Activated CD4-positive, alpha-beta T cell treated with anti-CD3 and anti-CD28 coated beads, Interleukin-2, Interleukin-4, amounts not matched to agents 100 ng/mL and 50 ng/mL, durations not matched to agents 16 hours and 8 hours (primary cell): Measurements from ENCODE around the gene RAC2.
"Not testable (repeated sequence)": the region's sequence is repeated elsewhere in the genome, so short reads cannot be mapped to it uniquely, and the experiment has no call there.

Experiments
- DNase-seq: peaks from one replicate; pipeline ENCODE4 v3.0.0-alpha.2; 2020; ENCODE audit warnings: low spot score

The RAC2 gene

GRCh38 chr22:37254867-37255233 lies 10.8 kb upstream of the RAC2 start:
- DNase-seq = no peak

- DNase-seq = no peak
Measured at GRCh38 chr22:37254209-37254866, 10.3 kb upstream of the RAC2 start.

GRCh38 chr22:37253126-37253660 lies 9.1 kb upstream of the RAC2 start:
- DNase-seq = no peak

DNA sequence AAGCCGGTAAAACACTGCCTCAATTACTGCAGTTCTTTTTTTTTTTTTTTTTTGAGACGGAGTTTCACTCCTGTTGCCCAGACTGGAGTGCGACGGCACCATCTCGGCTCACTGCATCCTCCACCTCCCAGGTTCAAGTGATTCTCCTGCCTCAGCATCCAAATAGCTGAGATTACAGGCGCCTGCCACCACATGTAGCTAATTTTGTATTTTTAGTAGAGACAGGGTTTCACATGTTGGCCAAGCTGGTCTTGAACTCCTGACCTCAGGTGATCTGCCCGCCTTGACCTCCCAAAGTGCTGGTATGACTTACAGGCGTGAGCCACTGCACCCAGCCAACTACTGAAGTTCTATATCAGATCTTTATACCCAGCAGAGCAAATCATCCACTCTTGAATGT lies 7.8 kb upstream of the RAC2 start:
- not testable (repeated sequence) for DNase-seq

DNA sequence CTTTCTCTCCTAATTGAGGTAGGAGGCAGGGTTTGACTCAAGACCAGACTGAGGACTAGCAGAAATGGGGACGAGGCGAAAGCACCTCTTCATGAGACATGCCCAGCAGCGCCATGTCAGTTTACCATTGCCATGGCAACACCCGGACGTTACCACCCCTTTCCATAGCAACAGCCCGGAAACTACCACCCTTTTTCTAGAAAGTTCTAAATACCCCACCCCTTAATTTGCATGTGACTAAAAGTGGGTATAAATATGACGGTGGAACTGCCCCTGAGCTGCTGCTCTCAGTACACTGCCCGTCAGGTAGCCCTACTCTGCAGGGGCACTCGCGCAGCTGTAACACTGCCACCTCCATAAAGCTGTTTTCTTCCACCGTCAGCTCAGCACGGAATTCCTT lies 5.9 kb upstream of the RAC2 start:
- no peak for DNase-seq

DNA sequence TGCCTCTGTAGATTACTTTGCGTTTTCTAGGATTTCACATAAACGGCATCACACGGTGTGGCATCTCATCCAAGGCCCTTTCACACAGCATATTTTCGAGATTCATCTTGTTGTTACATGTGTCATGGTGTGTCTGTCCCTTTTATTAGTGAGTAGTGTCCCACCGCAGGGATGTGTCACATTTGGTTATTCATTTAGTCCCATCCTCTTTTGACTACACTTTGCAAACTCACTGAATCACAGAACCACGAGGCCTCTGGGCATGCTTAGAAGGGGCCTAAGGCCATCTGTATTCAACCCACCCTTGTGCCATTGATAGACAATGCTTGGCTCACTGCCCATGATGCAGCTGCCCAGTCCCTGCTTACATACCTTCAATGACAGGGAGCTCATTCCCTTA lies 4.2 kb upstream of the RAC2 start:
- DNase-seq = no peak

DNA sequence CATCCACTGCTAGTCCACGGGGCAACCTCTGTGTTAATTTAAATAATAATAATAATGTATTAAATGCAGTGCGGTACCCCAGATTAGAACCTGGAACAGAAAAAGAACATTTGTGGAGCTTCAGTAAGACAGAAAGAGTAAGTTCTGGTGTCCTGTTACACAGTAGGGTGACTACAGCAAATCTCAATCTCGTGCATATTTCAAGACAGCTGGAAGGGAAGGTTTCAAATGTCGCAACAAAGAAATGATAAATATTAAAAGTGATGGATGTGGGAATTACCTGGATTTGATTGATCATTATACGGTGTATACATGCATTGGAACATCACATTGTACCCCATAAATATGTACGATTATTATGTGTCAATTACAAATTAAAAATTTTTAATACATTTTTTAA lies 1.7 kb upstream of the RAC2 start:
- no peak for DNase-seq

DNA sequence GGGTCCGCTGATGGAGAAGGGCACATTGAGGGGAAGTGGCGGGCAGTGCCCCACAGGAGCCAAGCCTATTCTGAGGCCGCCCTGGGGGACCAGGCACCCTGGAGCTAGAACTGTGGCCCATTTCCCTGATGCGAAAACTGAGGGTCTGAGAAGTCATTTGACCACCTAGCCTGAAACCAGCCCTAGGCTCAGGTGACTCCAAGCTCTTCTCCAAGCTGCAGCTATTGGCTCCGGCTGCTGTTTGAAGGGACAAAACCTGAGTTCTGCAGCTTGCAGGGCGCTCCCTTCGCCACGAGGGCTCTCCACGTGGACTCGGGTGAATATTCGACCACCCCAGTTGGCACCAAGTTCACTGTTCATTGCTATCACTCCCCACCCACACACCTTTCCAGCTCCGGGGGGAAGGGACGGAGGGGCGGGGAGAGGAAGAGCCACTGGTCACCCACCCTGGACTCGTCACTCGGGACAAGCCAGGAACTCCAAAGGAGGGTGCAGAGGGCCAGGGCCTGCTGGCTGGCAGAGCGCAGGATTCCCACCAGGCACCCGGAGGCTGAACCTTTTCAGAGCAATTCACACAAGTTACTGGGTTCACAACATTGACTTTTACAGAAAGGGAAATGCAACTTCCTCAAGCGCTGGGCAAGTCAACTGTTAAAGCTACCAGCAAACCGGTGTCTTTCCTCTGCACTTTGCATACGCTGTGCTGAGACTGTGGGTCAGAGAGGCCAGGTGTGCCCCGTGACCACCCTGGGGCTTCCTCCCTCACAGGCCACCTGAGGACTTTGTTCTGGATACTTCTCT lies 1.1 kb upstream of the RAC2 start:
- DNase-seq = no peak

DNA sequence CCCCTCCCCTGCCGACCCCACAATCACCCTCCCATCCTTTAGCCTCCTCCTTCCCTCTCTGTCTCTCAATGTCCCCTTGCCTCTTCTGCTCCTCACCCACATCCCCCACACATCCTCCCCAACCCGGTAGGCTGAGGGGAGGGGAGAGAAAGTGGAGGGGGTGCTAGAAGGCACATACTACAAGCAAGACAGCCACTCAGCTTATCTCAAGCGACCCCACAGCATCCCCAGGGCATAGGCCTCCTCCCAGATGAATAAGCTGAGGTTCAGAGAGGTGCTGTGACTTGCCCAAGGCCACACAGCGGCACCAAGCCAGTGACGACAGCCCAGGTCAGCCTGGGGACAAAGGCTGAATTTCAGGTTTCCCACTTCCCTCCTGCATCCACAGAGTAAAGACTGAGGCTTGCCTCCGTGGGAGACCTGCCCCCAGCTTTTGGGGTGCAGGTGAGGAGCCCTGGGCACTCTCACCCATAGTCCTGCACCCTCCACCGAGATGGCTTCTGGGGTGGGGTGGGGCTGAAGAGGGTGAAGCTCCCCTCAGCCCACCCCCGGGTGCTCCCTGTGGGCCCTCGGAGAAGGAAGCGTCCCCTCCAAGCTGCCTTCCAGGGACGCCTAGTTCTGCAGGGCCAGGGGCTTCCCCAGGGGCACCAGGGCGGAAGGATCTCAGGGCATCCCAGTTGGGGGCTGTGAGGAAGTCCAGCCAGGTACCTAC lies 511 bp downstream of the RAC2 start:
- DNase-seq = no peak

- peak; percentile 97 for DNase-seq
Measured at GRCh38 chr22:37242395-37242918, 1.6 kb downstream of the RAC2 start.

DNA sequence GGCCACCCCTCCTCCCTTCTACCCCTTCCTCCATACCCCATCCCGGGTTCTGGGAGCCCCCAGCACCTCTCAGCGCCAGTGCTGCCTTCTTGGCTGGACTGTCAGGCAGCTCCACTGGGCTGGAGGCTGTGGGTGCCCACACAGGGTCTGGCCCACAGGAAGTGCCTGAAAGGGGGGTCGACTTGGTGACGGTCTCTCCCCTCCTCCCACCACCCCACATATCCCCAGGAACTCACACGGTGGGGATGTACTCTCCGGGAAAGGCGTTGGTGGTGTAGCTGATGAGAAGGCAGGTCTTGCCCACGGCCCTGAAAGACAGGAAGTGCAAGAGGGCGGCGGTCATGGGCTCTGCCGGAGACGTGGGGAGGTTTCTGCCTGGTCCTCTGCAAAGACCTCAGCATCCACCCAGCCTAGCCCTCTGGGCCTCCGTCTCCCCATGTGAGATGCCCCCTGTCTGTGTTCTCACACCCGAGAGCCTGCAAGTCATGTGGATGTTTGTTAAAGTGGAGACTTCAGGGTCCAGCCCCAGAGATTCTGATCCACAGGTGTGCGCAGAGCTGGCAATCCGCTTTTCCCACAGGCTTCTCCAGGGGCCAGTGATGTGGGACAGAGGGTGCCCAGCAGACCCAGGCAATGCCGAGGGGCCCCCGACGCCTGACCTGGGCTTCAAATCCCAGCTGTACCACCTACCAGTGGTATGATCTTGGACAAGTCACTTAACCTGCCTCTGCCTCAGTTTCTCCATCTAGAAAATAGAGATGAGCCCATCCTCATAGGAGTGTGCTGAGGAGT lies 2.5 kb downstream of the RAC2 start:
- DNase-seq = peak; percentile 63

DNA sequence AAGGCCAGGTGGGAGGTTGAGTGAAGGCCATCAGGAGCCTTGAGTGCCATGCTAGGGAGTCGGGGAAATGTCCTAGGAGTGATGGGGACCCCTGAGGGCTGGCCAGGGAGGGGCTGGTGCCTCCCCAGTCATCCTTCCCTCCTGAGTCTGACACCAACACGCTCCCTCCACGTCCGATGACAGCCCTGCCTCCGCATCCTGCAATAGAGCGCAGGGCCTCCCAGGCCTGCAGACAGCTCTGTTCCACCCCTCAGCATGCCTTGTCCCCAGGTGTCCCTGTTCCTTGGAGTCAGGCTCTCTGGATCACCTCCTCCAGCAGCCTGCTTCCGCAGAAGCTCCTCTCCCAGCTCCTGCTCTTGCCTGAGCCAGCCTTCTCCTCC lies 3.1 kb downstream of the RAC2 start:
- no peak for DNase-seq

DNA sequence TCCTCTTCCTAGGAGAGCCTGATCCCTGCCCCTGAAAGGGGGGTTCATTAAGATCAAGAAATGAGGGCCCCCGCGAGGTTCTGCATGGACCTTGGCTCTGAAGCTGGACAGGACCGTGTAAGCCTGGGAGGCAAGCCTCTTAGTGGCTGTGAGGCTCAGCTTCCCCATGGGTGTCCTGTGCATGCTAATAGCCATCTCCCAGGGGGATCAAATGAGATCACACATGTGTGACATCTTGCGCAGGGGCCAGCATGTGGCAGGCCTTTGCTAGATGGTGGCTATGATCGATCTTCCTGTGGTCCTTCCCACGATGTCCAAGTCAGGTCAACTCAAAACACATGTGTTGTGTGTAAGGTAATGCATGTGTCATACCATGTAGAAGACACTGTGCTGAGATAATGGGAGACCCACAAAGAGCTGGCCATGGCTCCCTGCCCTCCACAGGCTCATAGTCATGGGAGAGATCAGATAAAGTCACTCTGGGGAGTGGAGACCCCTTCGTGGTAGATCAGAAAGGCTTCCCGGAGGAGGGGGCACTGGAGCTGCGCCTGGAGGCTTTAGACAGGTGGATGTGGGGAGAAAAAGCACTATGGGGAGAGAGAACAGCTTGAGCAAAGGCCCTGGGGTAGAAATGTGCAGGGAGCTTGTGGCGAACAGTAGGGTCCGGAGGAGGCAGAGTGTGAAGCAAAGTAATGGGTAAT lies 3.7 kb downstream of the RAC2 start:
- DNase-seq = no peak

GRCh38 chr22:37239336-37240239 lies 4.5 kb downstream of the RAC2 start:
- no peak for DNase-seq

DNA sequence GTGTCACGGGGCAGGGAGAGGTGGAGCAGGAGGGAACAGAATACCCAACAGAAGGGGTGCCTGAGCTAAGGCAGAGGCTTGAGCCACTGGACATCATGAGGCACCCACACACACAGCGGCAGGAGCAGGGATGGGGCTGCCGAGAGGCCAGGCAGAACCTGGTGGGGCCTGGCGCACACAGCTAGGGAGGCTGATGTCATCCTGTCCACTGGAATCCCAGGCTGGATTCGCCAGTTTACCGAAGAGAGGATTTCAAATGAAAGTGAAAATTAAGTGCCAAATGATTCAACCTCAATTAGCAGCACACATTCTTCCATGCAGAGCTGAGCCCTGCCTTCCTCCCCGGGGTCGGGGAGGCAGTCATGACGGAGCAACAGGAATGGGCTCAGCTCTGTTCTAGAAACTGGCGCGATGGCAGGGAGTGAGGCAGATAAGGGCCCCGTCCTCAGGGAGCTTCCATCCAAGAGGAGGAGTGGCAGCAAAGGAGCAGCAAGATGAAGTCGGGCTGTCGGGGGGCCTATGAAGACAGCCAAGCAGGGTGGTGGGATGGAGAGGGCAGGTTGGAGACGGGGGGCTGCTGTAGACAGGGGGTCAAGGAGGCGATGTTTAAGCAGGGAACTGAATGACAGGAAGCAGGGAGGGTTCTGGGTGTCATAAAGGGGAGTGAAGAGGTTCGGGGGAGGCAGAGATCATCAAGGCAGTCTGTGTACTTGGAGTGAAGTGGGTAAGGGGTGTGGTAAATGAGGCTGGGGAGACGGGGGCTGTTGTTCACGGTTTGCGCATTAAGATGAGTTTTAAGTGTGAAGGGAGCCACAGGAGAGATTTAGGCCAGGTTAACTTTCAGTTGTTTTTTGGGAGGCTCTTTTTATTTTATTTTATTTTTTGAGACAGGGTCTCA lies 6.4 kb downstream of the RAC2 start:
- DNase-seq = no peak

GRCh38 chr22:37235897-37236607 lies 8.0 kb downstream of the RAC2 start:
- DNase-seq = no peak

- DNase-seq = no peak
Measured at GRCh38 chr22:37234736-37235711, 9.0 kb downstream of the RAC2 start.
